ENCODE data around the gene CLPSL2.
"Not testable (repeated sequence)": the region's sequence is repeated elsewhere in the genome, so short reads cannot be mapped to it uniquely, and the experiment has no call there.

The CLPSL2 gene, protein sequence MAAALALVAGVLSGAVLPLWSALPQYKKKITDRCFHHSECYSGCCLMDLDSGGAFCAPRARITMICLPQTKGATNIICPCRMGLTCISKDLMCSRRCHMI

DNA sequence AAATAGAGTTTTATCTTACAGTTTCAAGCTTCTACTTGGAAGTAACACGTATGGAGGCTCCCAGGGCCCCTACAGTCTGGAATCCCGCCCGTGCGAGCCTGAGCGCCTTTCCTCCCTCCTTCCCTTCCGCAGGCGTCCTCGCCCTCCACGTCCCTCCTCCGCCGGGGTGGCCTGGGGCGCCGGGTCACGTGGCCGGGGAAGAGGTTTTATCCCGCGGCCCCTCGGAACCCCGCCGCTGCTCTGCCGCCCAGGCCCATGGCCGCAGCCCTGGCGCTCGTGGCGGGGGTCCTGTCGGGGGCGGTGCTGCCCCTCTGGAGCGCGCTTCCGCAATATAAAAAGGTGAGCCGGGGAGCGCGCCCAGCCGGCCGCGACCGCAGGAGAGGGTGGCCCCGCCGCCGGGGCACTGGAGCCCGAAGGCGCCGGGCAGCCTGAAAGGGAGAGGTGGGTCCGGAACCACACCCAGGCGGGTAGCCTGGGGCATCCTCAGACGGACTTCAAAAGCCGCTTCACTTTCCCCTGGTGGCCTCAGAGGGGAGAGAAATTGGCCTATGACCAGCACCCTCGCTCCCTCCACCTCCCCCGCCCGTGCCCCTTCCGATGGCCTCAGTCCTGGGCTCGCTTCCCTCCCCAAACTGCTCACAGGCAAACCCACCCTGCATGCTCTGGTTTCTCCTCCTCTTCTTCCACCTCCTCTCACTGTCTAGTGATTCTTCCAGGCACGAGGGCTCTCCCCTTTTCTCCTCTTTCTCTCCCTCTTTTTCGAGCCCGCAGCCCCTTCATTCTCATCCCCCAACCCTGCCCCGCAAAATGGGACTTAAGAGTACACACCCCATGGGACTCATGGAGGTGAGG lies at the start of gene CLPSL2:
CLPSL2 (plus strand) TSS at position 235 of the 852 bp plus-strand sequence; CDS start at position 256, 21 bp downstream.
- DNase-seq, result no peak

DNA sequence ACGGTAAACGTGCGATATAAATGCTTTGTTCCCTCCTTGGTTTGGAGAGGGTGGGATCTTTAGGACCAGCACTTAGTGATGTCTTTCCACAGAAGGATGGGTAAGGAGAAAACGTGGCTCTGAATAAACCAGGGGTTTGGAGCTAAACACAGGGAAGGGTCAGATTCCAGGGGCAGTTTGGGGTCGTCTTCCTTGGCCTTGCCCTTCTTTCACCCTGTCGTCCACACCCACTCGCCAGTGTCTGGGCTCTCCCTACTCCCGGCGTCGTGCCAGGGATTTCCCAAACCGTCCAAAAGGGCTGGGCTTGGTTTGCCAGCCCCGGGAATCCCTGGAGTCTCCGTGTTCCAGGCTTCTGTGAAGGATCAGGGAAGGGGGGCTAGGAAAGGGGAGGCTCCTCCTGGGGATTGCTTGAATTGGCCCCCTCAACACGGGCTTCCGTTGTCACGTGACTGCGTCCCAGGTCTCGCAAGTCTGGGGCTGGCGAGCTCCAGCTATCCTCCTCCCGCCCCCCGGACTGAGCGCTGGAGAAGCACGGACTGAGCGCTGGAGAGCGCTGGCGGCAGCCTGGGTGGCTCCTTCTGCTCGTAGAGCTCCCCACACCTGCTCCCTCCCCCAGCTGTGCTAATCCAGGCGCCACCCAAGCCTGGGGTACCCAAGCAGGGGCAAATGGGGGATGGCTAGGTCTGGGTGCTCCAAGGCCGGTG lies 49.0 kb upstream of the CLPSL2 start:
- DNase-seq, result no peak

DNA sequence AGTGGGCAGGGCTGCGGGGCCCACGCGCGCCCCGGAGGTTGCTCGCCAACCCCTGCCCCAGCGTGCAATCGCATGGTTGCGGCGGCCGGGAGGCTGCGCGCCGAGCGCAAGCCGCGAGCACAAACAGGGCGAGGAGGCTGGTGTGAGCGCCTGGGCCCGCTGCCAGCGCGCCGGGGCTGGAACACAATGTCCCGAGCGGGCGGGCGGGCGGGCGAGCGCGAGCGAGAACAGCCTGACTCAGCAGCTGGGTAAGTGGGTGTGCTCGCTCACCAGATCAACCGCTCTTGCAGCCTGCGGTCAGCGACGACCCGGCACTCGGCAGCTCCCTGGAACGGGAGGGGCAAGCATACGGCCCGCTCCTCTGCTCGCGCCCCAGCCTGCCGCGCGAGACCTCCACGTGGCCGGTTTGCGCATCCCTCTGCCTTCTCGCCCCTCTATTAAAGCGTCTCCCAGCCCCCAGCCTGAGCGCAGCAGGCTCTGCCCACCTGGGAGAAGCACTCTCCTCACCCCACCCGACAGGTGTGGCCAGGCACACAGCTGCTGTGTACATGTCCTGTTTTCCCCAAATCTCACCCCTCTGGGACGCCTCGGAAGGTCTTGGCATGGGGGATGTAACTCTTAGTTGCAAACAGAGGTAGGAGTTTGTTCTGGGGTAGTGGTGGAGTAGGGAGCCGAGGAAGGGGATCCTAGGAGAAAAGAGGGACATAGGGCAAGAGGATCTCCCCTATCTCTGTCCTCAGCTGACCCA lies 48.3 kb upstream of the CLPSL2 start:
- DNase-seq, result peak; percentile 90 to 92

DNA sequence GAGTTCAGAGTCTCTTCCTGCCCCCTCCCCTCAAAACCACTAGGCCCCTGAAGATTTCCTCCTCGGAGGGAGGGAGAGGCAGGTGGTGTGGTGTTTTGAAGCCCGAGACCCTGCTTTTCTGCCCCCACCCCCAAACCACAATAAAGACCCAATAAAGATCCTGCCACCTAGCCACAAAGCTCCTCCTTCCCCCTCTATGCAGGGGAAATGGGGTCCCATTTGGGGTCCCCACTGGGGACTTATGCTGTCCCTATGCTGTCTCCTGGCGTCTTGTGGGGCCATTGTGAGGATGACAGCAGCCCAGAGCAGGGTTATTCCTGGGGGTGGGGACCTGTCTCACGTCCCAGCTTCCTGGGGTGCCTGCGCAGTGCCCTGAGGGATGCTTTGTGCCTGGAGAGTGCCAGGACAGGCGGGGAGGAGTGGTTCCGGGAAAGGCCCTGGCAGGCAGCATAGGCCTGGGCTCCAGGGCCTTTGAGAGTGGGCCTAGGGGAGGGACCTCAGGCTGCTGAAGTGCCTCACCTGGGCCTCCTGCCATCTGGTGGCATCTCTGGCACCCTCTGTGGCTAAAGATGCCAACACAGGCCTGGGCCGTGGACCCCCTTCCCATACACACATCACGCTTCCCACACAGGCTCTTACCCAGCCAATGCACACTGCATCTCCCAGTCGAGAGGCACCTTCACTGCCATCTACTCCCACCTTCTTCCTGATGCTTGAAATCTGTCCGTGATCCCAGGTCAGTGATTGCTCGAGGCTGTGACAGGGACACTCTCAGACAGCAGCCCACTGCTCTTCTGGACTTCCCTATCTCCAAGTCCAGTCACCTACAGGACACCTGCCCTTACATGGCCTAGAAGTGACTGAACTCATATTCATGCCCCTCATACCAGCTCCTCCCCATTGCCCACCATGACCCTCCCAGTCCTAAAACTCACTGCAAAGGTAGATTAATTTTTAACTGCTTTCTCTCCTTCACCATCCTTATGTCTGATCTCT lies 47.4 kb upstream of the CLPSL2 start:
- DNase-seq, result peak; percentile 39 to 58

DNA sequence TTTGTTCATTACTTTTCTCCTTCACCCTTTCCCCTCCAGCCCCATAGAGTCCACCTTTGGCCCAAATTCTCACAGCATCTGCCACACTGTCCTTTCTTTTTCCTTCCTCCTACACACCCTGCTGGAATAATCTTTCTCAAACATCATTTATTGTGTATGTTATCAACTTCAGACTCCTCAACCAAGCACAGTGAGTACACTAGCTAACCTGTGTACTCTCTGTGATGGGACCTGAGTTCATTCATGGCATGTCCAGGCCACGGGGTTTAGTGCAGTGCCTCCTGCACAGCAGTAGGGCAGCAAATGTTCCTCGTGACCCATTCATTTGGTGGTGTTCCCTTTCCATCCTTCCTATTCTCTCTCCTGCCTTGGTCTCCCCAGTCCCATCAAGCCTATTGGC lies 46.7 kb upstream of the CLPSL2 start:
- DNase-seq, result no peak

DNA sequence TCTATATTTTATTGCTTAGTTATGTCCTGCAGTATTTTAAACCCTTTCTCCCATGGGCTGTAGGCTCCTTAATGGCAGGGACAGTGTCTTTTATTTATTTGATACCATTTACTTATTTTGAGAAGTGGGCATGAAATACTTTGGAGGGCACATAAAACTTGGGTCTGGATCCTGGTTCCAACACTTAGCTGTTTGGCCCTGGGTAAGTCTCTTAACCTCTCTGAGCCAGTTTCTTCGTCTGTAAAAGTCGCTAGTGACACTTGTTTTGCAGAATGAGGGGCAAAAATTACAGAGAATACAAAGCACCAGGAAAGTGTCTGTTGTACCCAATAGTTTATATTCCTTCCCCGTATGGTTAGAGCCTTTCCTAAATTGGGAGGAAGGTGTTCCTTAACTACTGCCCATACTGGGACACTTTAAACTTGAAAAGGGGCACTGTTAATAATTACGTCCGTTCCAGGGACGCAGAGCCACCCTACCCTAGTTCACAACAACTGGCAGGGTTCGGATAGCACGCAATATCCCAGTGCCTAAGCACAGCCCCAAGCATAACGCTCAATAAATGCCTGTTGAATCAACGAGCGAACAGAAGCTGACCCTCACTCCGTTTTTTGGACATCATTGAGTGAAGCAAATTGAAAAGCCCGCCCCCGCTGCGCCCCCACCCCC lies 45.5 kb upstream of the CLPSL2 start:
- no peak for DNase-seq

DNA sequence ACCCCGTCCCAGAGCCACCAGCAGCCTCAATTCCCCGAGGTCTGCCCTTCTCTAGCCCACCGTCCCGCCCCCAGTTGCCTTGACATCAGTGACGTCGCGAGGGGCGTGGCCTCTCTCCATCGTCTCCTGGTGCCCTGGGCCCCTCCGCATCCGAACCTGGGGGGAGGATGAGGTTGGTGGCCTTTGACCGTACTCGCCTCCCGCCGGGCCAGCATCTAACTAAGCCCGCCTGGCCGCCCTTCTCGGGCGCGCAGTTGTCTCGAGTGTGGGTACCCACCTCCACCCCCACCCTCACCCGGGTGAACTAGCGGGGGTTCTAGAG lies 45.0 kb upstream of the CLPSL2 start:
- DNase-seq, result peak; percentile 92 to 93

DNA sequence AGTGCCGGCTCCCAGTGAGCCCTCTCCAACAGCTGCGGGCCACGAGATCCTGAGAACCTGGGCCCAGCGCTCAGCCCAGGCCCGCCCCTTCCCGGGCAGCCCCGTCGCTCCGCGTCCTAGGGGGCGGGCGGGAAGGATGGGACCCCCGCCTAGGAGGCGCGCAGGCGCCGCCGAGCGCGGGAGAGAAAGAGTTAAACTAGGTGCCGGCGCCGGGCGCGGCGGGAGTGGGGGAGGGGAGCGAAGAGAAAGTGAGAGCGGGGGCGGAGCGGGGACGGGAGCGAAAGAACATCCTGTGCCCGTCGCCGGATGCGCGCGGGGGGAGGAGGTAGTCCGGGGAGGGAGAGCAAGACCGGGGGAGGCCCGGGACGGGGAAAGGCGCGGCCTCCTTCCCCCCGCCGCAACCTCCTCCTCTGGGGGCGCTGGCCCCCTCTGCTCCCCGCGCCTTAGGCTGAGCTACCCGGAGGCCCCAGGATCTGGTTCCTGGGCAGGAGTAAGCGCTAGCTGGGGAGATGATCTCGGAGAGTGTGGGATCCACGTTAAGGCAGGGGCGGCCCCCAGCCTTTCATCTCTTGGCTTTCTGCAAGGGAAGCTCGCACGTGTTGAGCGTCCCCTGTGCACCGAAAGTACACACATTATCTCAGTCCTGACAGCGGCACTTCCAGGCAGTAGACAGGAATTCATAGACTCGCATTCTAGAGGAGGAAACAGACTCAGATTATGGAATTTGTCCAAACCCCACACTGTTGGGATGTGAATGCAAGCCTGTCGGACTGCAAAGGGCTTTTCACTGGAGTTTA lies 44.5 kb upstream of the CLPSL2 start:
- DNase-seq, result peak; percentile 91 to 93

DNA sequence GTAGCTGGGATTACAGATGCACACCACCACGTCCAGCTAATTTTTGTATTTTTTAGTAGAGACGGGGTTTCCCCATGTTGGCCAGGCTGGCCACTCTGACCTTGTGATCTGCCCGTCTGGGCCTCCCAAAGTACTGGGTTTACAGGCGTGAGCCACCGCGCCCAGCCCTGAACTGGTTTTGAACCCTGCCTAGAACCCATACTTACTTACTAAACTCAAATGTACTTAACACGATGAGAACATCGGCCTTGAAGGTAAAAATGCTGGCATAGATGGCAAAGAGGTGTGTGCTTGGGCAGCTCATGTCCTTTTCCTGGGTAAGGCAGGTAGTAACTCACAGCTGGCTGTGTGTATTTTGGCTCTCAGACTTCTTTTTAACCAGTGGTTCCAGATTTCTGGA lies 42.8 kb upstream of the CLPSL2 start:
- no peak for DNase-seq

DNA sequence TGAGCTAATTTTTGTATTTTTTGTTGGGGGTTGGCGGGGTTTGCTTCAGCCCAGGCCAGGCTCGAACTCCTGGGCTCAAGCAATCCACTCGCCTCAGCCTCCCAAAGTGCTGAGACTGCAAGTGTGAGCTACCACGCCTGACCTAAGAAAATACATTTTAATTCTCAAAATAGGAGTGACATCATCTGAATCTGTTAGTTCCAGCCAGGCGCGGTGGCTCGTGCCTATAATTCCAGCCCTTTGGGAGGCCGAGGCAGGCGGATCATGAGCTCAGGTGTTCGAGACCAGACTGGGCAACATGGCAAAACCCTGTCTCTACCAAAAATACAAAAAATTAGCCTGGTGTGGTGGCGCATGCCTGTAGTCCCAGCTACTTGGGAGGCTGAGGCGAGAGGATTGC lies 42.1 kb upstream of the CLPSL2 start:
- DNase-seq, result not testable (repeated sequence)

DNA sequence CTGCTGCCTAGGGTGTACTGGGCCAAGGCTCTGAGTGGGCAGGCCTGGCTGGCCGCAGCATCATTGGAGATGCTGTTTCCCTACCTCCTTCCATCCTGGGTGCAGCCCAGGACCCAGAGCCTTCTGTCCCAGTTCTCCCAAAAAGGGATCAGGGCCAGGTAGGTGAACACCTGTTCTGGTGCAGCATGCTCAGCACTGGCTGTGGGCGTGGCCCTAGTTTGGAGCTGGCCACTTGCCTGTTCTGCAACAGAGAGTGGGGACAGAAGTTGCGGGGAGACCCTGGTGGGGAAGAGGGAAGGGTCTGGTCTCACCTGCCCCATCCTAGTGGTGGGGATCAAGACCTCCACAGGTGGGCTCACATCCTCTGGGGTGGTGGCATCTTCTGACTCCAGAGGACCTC lies 40.9 kb upstream of the CLPSL2 start:
- no peak for DNase-seq

DNA sequence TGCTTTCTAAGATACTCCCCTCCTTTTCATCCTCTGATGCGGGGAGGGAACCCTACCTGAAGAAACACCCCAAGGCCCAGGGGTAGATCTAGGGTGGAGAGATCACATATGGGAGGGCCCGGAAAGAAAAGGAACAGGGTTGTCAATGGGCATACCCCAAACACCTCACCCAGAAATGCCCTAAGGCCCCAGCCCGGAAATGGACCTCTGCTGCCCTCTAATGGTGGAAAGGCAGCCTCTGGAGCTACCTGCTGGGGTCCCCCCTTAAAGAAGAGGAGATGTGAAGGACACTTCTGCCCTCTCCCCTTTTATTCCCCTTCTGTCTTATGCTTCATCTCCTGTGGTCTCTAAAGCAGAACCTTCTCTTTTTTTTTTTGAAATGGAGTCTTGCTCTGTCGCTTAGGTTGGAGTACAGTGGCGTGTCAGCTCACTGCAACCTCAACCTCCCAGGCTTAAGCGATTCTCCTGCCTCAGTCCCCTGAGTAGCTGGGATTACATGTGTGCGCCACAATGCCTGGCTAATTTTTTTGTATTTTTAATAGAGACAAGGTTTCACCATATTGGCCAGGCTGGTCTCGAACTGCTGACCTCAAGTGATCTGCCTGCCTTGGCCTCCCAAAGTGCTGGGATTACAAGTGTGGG lies 40.0 kb upstream of the CLPSL2 start:
- DNase-seq, result peak; percentile 81 to 89

DNA sequence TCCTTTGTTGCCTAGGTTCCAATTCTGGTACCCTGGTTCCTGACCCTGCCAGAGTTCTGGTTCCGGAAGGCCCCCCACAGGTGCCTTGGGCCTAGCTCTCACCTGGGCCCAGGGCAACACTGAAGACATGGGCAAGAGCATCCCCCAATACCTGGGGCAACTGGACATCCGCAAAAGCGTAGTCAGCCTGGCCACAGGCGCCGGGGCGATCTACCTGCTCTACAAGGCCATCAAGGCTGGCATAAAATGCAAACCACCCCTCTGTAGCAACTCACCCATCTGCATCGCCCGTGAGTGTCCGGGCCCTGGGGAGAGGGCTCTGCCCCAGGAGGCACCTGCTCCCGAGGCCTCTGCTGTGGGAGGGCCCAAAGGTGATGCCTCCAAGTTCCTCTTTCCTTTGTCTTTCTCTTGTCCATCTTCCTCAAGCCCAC lies 39.4 kb upstream of the CLPSL2 start, which contains the start of gene ARMC12:
ARMC12 (plus strand) TSS at position 51 of the 431 bp plus-strand sequence; CDS start at position 128, 77 bp downstream.
- DNase-seq, result no peak

DNA sequence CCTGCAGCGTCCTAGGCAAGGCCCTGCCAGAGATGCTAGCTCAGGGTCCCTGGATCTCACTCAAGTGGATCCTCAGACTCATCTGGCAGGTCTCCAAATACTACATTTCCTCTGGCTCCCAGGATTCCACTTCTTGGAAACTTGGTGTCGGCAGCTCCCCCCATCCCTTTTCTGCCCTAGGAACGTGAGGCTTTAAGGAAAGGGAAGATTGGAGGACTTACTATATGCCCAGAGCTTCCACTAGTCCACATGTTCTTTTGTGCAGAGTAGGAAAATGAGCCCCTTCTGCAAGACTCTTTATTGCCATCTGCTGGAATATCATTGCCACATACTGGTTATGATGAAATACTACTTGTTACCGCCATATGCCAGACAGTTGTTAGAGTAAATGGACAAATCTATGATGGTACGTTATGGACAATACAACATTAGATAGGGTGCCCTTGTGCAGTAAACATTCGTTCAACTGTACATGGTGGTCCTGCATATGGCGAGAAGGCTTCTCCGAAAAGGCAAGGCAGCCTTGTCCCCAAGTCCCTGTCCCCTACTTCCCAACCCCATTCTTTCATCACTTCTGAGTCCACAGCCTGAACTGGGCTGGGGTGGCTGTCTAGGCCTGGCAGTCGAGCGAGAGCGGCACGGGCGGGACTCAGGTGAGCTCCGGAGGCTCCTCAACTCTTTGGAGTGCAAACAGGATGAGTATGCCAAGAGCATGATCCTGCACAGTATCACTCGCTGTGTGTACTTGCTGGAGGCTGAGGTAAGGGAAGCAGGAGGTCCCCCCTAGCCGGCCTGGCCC lies 38.8 kb upstream of the CLPSL2 start:
- peak; percentile 41 to 81 for DNase-seq

DNA sequence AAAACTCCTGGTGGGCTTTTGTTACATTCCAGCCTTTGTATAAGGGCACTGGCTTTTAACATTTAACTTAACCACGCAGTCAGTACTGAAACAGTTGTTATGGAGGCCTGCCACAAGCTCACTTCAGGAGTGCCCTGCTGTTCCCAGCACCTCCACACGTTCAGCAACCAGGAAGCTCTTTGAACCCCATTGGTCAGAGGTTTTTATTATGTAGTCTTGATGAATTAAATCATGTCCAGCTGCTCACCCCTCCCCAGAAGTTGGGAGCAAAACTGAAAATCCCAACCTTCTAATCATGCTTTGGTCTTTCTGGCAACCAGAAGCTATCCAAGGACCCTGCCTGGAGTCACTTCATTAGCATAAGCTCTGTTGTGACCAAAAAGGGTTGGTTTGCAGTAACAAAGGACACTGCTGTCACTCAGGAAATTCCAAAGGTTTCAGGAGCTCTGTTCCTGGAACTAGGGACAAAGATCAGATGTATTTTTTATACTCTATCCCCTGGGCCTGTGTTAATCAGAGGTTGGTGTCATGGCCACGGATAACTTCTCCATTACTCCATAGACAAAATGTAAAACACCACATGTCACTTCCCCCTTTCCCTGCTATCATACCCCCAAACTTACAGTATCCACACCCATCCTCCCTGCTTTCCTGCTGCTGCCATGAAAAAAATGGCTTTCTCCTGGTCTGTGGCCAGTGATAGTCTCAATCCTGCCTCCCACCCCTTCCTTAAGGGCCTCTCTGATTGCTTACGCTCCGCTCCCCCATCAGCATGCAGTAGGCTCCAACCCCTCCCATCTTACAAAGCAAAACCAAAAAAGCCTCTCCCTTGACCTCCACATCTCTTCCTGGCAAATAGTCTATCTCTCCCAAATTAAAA lies 36.5 kb upstream of the CLPSL2 start:
- no peak for DNase-seq

DNA sequence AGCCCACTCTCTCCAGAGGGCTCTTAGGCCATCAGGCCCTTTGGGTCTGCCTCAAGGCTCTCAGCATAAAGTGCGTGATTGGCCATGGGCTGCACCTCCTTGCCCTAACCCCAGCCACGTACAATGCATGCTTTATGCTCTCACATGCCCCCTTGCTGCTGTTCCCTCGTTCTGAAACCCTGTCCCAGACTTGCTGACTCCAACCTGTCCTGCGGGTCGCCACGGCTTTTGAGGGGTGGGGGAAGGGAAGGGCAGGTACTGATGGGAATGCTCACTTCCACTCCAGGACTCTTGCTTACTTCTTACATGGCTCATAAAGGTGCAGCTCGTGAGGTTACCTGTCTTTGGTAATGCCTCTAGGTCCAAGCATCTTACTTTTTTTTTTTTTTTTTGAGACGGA lies 33.6 kb upstream of the CLPSL2 start:
- DNase-seq, result no peak

DNA sequence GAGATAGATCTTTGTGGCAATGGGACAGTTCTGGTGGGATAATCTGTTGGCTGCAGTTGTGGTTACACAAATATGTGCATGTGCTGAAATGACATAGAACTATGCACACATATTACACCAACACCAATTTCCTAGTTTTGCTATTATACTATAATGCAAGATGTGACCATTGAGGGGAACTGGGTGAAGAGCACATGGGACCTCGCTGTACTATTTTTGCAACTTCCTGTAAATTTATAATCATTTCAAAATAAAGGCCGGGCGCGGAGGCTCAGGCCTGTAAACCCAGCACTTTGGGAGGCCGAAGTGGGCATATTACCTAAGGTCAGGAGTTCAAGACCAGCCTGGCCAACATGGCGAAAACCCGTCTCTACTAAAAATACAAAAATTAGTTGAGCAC lies 30.9 kb upstream of the CLPSL2 start:
- no peak for DNase-seq

DNA sequence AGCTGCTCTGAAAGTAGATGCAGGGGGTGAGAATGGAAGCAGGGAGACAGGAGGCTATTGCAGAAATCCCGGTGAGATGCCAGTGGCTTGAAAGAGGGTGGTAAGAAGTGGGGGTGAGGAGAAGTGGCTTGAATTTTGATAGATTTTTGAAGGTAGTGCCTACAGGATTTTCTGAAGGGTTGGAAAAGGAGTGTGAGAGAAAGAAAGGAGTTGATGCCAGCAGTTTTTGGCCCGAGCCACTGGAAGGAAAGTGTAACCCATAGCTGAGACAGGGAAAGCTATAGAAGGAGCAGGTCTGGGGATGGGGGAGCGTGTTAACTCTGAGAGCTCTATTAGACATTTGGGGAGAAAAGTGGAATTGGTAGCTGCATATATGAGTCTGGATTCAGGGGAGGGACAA lies 29.9 kb upstream of the CLPSL2 start:
- no peak for DNase-seq

Data from CD4-positive, alpha-beta T cell treated with Interferon alpha-2 for 1 hour (primary cell).